HG02938 (cell line): ENCODE measurements around the gene SETX.
"Not testable (repeated sequence)": the region's sequence is repeated elsewhere in the genome, so short reads cannot be mapped to it uniquely, and the experiment has no call there.

Experiments
- ATAC-seq: cut with Tn5 transposase; IDR thresholded peaks from one replicate; pipeline ENCODE4 v1.9.1; 2021; ENCODE audit warnings: mild to moderate bottlenecking, moderate library complexity; ENCODE audit not compliant: unreplicated experiment

The SETX gene

GRCh38 chr9:132293145-132293721 lies 61.6 kb downstream of the SETX start:
- no peak for ATAC-seq

DNA sequence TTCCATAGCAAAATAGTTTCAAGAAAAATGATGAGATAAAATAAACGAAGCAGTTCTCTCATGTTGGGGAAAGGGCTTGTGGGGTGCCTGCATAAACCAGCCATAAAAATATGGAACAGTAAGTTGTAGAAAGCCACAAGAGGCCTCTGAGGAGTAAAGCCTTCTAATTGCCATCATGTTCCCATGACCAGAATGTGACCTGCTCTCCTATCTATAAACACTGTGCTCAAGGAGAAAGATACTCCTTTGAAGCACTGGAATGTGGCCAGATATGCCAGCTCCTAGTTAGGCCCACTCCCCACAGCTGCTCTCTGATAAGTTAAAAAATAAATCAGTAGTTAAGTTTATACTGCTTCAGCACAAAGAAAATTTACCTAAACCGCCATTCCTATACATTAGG lies 65.8 kb downstream of the SETX start:
- no peak for ATAC-seq

DNA sequence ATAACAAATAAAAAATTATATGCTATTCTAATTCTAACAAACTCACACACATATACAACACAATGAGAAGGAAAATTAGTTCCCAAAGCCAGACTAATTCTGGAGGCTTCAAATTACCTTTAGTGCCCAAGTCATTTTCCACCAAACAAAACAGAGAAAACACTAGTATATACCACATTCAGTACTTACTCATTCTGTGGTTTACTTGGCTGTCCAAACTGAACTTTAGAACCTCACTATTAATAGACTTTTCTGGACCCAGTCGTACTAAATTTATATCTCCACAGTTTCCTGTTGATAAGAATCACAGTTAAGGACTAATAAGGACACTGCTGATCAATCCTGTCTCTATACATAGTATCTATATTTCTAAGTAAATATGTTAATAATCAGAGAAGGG lies 66.4 kb downstream of the SETX start:
- no peak for ATAC-seq

- ATAC-seq = no peak
These were observed 67.5 kb downstream of the SETX start for GRCh38 chr9:132287256-132287760.

- no peak for ATAC-seq
These were observed 70.9 kb downstream of the SETX start for GRCh38 chr9:132283863-132284262.

DNA sequence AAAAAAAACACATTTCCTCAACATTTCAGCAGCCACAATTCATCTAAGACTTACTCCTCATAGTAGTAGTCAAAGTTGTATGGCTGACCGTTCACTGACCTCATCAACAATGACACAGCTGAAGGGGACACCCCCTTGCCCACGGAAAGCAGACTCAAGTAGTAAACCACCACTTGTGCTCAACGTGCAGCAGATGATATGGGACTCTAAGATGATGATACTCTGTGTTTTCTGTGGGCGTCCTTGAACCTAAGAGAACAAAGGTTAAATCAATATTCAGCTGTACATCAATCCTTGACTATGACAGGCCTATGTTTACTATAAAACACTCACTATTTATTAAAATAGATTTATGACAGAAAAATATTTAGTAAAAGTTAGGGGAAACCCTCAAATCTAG lies 71.6 kb downstream of the SETX start:
- no peak for ATAC-seq

GRCh38 chr9:132274861-132275260 lies 79.9 kb downstream of the SETX start:
- ATAC-seq = no peak

- ATAC-seq = not testable (repeated sequence)
These were observed 84.9 kb downstream of the SETX start for GRCh38 chr9:132269704-132270516.

GRCh38 chr9:132268725-132269352 lies 85.9 kb downstream of the SETX start:
- ATAC-seq = no peak

- ATAC-seq = no peak
These were observed 87.1 kb downstream of the SETX start for GRCh38 chr9:132267660-132268059.

GRCh38 chr9:132266017-132266416 lies 88.8 kb downstream of the SETX start:
- no peak for ATAC-seq

- no peak for ATAC-seq
These were observed 93.9 kb downstream of the SETX start for GRCh38 chr9:132260846-132261245.

GRCh38 chr9:132250324-132251262 lies 104.2 kb downstream of the SETX start:
- ATAC-seq = no peak

GRCh38 chr9:132249690-132250089 lies 105.1 kb downstream of the SETX start:
- no peak for ATAC-seq

DNA sequence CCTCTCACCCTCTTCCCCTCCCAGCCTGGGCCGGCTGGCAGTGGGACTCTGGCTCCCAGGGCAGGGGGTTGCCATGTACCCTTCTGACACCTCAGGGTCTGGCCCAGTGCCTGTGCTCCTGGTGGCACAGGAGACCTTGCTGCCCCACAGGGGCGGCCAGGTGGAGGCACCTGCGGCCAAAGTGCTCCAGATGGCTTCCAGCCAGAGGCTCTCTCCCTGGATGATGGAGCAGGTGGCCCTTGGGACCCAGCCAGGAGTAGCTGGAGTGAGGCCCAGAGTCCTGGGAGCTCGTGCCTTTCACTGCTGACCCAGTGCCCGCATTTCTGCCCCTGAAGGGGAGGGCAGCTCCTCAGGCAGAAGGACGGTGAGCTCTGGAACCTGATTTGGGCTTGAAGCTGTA lies 105.7 kb downstream of the SETX start:
- ATAC-seq = no peak

DNA sequence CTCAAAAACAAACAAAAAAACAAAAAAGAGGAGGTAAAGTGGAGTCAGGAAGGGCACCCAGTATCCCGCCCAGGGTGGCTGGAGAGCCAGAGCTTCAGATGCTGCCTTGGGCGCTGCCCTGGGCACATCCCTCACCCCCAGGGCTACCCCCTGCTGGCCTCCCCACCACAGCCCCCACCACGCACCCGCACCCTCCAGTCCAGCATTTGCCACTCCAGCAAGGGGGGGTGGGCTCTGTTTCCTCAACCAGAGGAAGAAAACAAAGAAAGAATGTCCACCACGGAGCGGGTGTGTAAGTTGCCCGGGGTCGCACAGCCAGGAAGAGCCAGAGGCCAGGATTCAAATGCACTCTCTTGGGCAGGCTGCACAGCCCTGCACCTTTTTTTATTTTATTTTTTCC lies 106.8 kb downstream of the SETX start:
- ATAC-seq = no peak

DNA sequence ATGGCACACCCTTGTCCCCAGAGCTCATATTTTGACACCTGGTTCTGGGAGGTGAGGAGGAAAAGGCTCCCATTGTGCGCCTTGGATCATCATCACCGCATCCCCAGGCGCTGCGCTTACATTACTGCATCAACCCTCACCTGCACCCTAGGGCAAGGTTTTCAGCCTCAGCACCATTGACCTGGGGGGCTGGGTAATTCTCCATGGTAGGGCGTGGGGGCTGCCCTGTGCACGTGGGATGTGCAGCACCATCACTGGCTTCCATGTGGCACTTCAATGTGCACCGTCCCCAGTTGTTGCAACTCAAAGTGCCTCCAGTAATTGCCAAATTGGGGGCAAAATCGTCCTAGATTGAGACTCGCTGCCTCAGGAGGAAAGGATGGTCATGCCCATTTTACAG lies 109.3 kb downstream of the SETX start:
- ATAC-seq = no peak

DNA sequence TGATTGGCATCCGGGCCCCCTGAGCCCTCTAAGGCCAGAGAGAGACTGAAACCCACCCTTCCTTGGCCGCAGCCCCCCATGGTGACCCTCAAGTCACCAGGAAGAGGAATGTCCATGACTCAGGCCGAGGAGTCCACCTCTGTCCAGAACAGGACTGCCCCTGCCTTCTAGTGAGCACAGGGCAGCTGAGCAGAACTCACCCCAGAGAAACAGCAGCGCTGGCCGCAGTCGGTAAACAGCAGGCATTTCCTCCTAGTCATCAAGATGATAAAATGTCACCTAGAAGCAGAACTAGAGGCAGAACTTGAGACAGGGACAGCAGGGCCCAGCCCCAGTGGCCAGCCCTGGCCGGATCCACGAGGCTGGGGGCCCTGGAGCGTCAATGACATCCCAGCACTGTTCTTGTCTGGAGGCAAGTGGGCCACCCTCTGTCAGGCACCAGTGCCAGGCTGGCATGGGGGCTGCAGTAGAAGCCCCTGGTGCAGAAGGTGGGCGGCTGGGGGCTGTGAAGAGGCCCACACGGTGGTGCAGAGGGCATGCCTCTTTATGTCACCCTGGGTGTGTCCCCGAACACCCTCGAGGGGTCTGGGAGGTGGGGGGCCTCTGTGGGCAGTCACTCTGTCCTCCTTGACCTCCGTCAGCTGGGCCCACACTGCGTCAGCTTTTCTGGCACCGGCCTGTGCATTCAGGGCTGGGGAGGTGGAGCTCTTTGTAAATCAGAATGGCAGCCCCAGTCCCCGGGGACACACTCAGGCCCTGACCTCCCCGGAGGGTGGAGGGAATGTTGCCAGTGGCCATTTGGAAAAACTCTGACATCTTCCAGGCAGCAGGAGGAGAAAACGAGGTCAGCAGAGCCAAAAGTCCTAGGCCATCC lies 110.0 kb downstream of the SETX start:
- ATAC-seq = no peak

GRCh38 chr9:132243156-132244074 lies 111.4 kb downstream of the SETX start:
- ATAC-seq = no peak
